Measurements from ENCODE around the gene PTPRA.

DNA sequence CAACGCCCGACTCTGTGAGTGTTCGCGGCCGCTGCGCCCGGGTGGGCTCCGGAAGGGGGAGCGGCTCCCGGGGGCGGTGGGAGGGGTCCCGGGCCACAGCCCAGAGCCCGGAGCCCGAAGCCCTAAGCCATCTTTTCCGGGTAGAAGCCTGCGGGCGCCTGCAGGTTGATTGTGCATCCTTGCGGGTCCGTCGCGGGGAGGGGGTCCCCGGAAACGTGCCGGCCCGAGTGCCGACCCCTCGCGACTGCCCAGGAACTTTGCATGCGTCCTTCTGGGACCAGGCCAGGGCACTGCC, 413 bp downstream of the PTPRA start:
- TF ChIP-seq CTCF (IDR thresholded peaks at IDR 0.05) (no peak), POLR2A (IDR thresholded peaks at IDR 0.05) (no peak)
